ENCODE measurements around the gene SPINK13. TPM values are rescaled to one million over a fixed set of nuclear protein-coding genes. Genes with fewer than 3 reads are reported as not detected.
"Not testable (repeated sequence)": the region's sequence is repeated elsewhere in the genome, so short reads cannot be mapped to it uniquely, and the experiment has no call there.

The SPINK13 gene, protein sequence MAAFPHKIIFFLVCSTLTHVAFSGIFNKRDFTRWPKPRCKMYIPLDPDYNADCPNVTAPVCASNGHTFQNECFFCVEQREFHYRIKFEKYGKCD
- not detected for total RNA-seq

- DNase-seq (ENCODE audit: low spot score in 2 of 2) (no peak), ATAC-seq (no peak)
- Mint-ChIP-seq H3K36me3 (no peaks in the 10 kb centered on the region), H3K9me3 (peaks cover 3 to 7% of the 10 kb centered on the region in 2 donors), H3K27ac (no peak within 1 kb of the TSS)
These were observed at the start of gene SPINK13 for GRCh38 chr5:148268566-148268965. TSS of gene SPINK13 (plus strand) at chr5:148268794. CDS start at chr5:148270073, 1,279 bp downstream.

DNA sequence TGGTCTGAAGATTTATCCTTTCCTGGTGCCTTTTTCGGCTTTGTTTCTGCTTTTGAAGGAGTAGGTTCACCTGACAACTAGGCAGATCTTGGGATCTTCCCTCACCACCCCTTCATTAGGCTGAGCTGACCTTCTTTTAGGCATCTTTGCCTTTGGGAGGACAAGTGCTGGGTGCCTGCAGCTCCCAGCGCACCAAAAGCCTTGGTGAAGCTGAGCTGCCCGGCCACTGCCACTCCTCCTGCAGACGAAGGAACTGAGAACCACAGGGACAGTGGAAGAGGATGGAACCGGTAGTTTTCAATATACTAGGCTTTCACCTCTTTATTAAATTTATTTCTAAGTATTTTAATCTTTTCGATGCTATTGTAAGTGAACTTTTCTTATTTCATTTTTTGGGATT is 47.1 kb upstream of the SPINK13 start:
- Mint-ChIP-seq H3K9me3 (no peaks in the 10 kb centered on the region), H3K27ac (no peak overlapping the region)

GRCh38 chr5:148224117-148224742 is 44.4 kb upstream of the SPINK13 start:
- ATAC-seq (no peak), DNase-seq (ENCODE audit: low spot score in 2 of 2) (no peak)
- Mint-ChIP-seq H3K36me3 (peaks cover 0 to 5% of the 10 kb centered on the region in 2 donors), H3K9me3 (no peaks in the 10 kb centered on the region), H3K27ac (no peak overlapping the region)

More for the DNA sequence above, 47.1 kb upstream of the SPINK13 start:
- H3K36me3 Mint-ChIP-seq: peaks cover 0 to 5% of the 10 kb centered on the region in 2 donors
- DNase-seq (ENCODE audit: low spot score in 2 of 2) (no peak), ATAC-seq (no peak)

DNA sequence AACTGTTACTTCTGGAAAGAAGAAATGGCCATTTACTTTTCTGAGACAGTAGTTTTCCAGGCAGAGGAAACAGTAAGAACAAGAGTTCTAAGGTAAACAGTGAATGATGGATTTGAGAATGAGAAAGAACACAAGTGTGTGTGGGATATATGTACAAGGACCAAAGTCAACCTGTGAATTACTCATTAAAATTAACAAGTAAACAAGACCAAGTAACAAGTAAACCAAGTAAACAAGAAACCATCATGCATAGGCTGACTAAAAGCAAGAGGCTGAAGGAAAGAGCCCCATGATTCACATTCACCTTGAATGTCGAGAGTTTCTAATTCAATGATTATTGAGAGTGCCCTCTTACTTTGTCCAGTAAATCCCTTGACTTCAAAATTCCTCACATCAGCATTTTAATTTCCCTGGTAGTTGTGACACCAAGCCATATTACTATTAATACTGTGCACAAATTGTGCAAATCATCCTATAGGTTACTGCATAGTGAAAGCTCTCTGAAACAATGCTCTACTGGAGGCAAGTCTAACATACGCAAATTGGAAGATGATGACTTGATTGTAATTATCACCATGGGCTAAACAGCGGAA is 40.1 kb upstream of the SPINK13 start:
- Mint-ChIP-seq H3K36me3 (peaks cover 0 to 5% of the 10 kb centered on the region in 2 donors), H3K27ac (no peak overlapping the region), H3K9me3 (no peaks in the 10 kb centered on the region)
- DNase-seq (ENCODE audit: low spot score in 2 of 2) (no peak), ATAC-seq (peak in 1 of 2 donors; percentile 40)

GRCh38 chr5:148229840-148230239 is 38.8 kb upstream of the SPINK13 start:
- ATAC-seq (no peak), DNase-seq (ENCODE audit: low spot score in 2 of 2) (no peak)
- Mint-ChIP-seq H3K27ac (no peak overlapping the region), H3K9me3 (no peaks in the 10 kb centered on the region), H3K36me3 (peaks cover 0 to 5% of the 10 kb centered on the region in 2 donors)

DNA sequence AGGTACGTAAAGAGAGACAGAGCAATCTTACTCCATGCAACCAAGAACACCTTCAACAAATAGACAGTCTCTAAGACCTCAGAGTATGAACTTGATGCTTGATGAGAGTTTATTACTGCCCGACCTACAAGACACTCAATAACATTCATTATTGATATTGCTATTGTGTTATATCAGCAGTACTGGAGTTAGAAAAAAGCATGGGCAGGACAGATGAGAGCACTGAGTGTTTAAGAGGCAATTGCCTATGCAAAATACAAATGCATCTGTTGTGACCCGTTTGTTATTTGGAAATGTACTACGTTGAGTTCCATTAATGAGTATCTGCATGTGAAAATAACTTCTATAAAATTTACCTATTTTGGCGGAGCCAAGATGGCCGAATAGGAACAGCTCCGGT is 38.4 kb upstream of the SPINK13 start:
- ATAC-seq (no peak), DNase-seq (ENCODE audit: low spot score in 2 of 2) (no peak)
- Mint-ChIP-seq H3K36me3 (peaks cover 0 to 4% of the 10 kb centered on the region in 2 donors), H3K9me3 (no peaks in the 10 kb centered on the region), H3K27ac (no peak overlapping the region)

DNA sequence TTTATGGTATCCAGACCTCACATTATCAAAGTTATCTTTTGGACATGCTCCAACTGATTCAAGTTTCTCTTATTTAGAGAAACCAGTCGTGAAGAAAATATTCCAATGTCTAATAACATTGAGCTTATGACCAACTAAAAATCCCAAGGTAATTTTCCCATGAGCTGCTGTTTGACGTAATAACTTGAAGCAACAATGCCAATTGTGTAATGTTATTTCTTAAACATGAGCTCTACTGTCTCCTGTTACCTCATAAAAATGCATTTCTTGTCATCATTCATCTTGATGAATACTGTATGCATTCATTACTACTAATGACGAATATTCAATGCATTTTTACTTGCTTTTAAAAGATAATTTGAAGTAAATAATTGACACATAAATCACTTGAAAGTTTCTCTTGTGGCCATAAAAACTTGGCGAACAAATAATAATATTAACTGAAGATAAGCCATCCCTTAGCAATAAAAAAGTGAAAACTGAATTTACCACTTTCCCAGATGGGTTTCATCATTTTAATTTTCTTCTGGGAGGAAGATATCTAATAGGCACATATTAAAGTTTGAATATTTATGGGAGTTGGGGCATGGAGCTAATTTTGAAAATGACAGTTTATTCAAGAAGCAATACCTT is 30.7 kb upstream of the SPINK13 start:
- no peak for ATAC-seq
- no peak overlapping the region for H3K27ac Mint-ChIP-seq
- no peaks in the 10 kb centered on the region for H3K9me3 Mint-ChIP-seq
- no peak for DNase-seq (ENCODE audit: low spot score in 2 of 2)
- no peaks in the 10 kb centered on the region for H3K36me3 Mint-ChIP-seq

- DNase-seq (ENCODE audit: low spot score in 2 of 2): no peak
- Mint-ChIP-seq H3K9me3 (no peaks in the 10 kb centered on the region), H3K36me3 (no peaks in the 10 kb centered on the region), H3K27ac (no peak within 1 kb of the TSS)
- ATAC-seq: no peak
These were observed 30.2 kb upstream of the SPINK13 start, which contains the start of gene MARCOL for GRCh38 chr5:148238418-148238794. TSS of gene MARCOL (plus strand) at chr5:148238525. CDS start at chr5:148238598, 73 bp downstream.

DNA sequence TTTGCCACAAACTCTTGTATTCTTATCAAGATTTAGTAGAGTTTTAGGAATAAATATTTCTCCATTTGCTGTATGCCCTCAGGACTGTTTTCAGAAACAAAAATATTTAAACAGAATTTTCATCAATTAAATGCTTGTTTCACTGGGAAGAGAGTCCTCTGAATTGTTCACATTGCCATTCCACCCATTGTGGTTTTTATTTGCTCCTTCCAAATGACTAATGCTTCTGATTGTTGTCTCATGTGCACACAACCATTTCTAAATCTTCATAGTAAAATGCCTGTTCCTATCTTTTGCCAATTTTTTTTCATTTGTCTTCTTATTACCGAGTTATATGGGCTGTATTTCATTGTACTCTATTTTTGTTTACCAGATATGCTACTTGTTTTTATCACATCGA is 19.7 kb upstream of the SPINK13 start:
- ATAC-seq: no peak
- H3K27ac Mint-ChIP-seq: no peak overlapping the region
- DNase-seq (ENCODE audit: low spot score in 2 of 2): no peak
- no peaks in the 10 kb centered on the region for H3K36me3 Mint-ChIP-seq
- H3K9me3 Mint-ChIP-seq: no peaks in the 10 kb centered on the region

- no peak for ATAC-seq
- Mint-ChIP-seq H3K9me3 (peaks cover 19 to 23% of the 10 kb centered on the region in 2 donors), H3K36me3 (peaks cover 7 to 26% of the 10 kb centered on the region in 2 donors), H3K27ac (no peak overlapping the region)
- DNase-seq (ENCODE audit: low spot score in 2 of 2): no peak
These were observed 13.1 kb upstream of the SPINK13 start for GRCh38 chr5:148255456-148255855.

- Mint-ChIP-seq H3K36me3 (peaks cover 7 to 26% of the 10 kb centered on the region in 2 donors), H3K9me3 (peaks cover 24 to 27% of the 10 kb centered on the region in 2 donors), H3K27ac (no peak overlapping the region)
- DNase-seq (ENCODE audit: low spot score in 2 of 2) (no peak), ATAC-seq (no peak)
These were observed 9.3 kb upstream of the SPINK13 start for GRCh38 chr5:148259288-148259687.

- H3K36me3 Mint-ChIP-seq: peaks cover 7 to 24% of the 10 kb centered on the region in 2 donors
- DNase-seq (ENCODE audit: low spot score in 2 of 2) (no peak), ATAC-seq (no peak)
- H3K9me3 Mint-ChIP-seq: peaks cover 27 to 31% of the 10 kb centered on the region in 2 donors
- no peak overlapping the region for H3K27ac Mint-ChIP-seq
These were observed 7.4 kb upstream of the SPINK13 start for GRCh38 chr5:148261221-148261620.

DNA sequence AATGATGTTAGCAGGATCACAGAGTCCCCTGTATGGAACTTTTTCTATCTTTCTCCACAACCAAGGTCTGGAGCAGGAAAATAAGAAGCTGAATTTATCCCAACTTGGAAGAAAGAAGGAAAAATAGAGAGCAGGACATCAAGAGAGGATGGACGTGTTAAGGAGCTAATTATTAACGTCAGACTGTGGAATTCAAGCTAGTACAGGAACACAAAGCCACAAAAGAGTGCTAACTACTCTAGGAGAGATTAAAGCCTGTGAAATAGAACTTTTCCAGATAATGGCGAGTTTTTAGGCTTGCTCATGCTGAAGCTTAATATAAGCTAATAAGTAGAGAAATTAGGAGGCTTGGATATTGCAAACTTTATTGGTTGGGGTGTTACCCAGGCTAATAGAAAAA is 632 bp upstream of the SPINK13 start:
- ATAC-seq (no peak), DNase-seq (ENCODE audit: low spot score in 2 of 2) (no peak)
- no peaks in the 10 kb centered on the region for H3K36me3 Mint-ChIP-seq
- H3K27ac Mint-ChIP-seq: no peak overlapping the region
- H3K9me3 Mint-ChIP-seq: peaks cover 4 to 7% of the 10 kb centered on the region in 2 donors

DNA sequence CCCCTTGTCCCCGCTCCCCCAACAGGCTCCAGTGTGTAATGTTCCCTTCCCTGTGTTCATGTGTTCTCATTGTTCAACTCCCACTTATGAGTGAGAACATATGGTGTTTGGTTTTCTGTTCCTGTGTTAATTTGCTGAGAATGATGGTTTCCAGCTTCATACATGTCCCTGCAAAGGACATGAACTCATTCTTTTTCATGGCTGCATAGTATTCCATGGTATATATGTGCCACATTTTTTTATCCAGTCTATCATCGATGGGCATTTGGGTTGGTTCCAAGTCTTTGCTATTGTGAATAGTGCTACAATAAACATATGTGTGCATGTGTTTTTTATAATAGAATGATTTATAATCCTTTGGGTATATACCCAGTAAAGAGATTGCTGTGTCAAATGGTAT is 6.5 kb downstream of the SPINK13 start:
- ATAC-seq; DNase-seq (ENCODE audit: low spot score in 2 of 2); H3K27ac Mint-ChIP-seq: not testable (repeated sequence)
- Mint-ChIP-seq H3K36me3 (peaks cover 13 to 41% of the 10 kb centered on the region in 2 donors), H3K9me3 (peaks cover 26% of the 10 kb centered on the region in 2 donors)

DNA sequence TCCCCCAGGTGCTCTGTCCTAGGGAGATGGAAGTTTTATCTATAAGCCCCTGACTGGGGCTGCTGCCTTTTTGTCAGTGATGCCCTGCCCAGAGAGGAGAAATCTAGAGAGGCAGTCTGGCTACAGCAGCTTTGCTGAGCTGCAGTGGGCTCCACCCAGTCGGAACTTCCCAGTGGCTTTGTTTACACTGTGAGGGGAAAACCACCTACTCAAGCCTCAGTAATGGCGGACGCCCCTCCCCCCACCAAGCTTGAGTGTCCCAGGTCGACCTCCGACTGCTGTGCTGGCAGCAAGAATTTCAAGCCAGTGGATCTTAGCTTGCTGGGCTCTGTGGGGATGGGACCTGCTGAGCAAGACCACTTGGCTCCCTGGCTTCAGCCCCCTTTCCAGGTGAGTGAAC is 12.3 kb downstream of the SPINK13 start:
- H3K27ac Mint-ChIP-seq; ATAC-seq; DNase-seq (ENCODE audit: low spot score in 2 of 2): not testable (repeated sequence)
- Mint-ChIP-seq H3K9me3 (peaks cover 30% of the 10 kb centered on the region in 2 donors), H3K36me3 (peaks cover 17 to 56% of the 10 kb centered on the region in 2 donors)

DNA sequence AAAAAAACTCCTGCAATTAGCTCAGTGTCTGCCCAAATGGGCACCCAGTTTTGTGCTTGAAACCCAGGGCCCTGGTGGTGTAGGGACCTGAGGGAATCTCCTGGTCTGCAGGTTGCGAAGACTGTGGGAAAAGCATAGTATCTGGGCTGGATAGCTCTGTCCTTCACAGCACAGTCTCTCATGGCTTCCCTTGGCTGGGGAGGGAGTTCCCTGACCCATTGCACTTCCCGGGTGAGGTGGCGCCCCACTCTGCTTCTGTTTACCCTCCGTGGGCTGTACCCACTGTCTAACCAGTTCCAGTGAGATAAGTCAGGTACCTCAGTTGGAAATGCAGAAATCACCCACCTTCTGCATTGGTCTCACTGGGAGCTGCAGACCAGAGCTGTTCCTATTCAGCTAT is 12.7 kb downstream of the SPINK13 start:
- not testable (repeated sequence) for H3K27ac Mint-ChIP-seq; DNase-seq (ENCODE audit: low spot score in 2 of 2); ATAC-seq
- Mint-ChIP-seq H3K36me3 (peaks cover 17 to 52% of the 10 kb centered on the region in 2 donors), H3K9me3 (peaks cover 30% of the 10 kb centered on the region in 2 donors)

Measured in activated naive CD4-positive, alpha-beta T cell treated with anti-CD3 and anti-CD28 coated beads, Interleukin-2, amount 50 U/mL, for 72 hours (primary cell).